GM18526 (cell line): ENCODE data around the gene SRD5A1.

Experiments
- POLR2A ChIP-seq: IDR thresholded peaks from 3 replicates; pipeline ENCODE4 v1.6.1; 2011; ENCODE audit not compliant: insufficient read length; ENCODE audit errors: extremely low read depth

SRD5A1 gene

DNA sequence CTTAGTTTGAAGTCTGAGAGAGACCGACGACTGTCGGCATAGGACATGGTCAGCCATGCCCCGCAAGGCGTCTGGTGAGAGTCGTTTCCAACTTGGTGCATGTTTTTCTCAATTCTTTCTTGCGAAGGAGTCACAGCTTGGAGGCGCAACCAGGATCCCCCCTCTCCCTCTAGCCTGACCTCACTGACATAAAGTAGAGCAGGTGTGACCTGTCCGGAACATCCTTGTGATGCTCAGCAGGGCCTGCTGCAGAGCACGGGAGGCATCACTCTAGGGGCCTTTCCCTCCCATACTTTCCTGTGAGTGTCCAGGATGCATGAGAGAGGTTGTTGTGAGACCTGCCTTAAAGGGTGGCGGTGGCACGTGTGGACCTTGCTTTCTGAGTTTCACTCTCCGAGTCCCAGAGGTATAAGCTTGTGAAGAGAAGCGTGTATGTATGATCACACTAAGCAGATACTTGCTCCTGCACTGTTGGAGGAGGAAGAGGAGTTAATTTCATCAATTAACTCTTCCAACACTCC, 85.0 kb downstream of the SRD5A1 start:
- TF ChIP-seq POLR2A: no peak

DNA sequence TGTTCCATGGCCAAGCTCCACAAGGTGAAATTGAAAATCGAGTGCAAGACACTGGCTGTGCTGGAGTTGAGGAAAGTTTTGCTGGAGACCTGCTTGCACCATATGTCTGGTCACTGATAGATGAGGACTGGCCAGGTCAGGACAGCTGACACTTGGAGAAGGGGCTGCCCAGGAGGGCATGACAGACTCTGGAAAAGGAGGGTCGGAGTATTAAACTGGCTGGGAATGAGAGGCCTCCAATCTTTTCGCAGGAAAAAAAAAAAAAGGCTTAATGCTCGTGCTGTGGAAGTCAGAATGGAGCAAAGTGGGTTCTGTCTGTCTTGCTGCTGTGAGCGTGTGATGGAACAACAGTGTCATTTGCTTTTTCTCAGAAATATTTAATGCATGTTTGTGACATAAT, 85.5 kb downstream of the SRD5A1 start:
- no peak for TF ChIP-seq POLR2A

DNA sequence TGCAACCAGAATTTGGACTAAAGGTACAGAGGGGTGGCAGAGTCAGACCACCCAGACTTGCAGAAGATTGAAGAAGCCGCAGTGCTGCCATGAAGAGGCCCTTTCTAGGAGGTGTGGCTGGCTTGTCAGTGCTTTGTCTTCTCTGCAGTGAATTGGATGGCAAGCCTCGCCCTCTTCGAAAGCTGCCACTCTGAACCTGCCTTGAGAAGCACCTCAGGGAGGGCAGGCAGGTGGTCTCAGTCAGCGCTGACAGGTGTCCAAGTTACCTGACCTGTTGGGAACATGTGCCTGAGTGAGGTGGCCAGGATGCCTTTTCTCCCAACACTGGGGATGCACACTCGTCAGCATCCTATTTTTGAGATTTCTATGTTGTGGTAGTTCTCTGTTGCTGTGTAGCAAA, 86.2 kb downstream of the SRD5A1 start:
- TF ChIP-seq POLR2A: no peak

DNA sequence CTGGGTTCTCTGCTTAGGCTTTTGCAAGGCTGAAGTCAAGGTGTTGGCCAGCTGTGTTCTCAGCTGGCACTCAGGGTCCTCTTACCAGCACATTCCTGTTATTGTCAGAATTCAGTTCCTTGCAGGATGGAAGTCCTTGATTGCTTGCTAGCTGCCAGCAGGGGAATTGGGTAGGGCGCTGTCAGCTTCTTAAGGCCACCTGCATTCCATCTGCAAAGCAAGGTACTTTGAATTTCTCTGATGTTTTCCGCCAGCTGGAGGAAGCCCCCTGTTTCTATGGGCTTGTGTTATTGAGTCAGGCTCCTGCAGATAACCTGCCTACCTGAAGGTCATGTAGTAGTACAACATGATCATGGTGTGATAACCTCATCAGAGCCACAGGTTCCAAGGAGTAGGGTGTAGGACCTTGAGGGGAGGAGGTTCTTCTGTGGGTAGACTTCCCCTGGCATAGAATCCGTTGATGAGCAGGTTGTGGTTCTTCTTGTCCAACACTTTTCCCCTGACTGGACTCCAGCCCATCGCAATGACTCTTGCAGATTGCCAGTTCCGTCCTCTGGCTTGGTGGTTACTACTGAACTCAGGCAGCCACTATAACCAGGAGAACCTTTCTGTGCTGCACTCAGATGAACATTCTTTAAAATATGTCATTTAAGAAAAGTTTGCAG, 86.8 kb downstream of the SRD5A1 start:
- TF ChIP-seq POLR2A: no peak

DNA sequence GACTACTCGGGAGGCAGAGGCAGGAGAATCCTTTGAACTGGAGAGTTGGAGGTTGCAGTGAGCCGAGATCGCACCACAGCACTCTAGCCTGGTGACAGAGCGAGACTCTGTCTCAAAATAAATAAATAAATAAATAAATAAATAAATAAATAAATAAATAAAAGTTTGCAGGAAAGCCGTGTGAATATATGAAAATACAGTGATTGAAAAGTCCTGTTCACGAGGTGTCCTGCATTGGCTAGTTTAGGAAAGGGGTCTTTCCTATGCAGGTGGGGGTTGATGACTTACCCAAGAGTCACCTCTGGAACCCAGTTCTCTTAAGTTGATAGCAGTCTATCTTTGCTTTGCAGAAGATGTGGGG, 87.3 kb downstream of the SRD5A1 start:
- TF ChIP-seq POLR2A: no peak

DNA sequence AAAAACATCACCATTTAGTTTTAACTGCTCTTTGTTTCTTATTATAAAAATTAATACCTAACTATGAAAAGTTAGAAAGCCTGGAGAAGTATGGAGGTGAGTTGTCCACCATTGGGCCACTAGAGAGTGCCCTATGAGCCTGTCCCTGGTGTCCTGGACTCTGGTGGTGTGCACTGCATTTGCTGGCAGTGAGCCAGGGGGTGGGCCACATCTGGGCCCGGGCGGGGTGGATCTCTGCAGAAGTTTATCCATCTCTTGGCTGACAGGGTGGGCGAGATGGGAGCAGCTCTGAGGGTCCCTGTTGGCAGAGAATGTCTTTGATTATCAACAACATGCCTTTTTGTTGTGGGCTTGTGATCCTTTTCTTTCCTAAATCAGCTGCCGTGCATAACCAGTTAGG, 88.2 kb downstream of the SRD5A1 start:
- no peak for TF ChIP-seq POLR2A

DNA sequence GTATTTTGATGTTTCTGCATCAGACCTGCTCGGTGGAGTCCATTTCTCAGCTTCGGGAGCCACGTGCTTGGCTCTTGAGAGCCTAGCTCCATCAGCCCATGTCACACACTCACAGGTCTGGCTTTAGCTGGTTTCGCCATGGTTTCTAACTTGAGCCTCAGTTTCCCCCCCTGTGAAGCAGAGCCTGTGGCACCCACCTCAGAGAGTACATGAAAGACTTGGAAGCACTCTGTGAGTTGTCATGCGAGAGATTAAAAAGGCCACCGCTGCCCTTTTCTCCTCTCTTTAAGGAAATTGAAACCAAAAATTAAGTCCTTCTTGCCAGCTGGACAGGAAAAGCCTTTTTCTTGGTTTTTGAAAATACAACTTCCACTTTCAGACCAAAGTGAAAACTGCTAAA, 88.8 kb downstream of the SRD5A1 start:
- TF ChIP-seq POLR2A: no peak

DNA sequence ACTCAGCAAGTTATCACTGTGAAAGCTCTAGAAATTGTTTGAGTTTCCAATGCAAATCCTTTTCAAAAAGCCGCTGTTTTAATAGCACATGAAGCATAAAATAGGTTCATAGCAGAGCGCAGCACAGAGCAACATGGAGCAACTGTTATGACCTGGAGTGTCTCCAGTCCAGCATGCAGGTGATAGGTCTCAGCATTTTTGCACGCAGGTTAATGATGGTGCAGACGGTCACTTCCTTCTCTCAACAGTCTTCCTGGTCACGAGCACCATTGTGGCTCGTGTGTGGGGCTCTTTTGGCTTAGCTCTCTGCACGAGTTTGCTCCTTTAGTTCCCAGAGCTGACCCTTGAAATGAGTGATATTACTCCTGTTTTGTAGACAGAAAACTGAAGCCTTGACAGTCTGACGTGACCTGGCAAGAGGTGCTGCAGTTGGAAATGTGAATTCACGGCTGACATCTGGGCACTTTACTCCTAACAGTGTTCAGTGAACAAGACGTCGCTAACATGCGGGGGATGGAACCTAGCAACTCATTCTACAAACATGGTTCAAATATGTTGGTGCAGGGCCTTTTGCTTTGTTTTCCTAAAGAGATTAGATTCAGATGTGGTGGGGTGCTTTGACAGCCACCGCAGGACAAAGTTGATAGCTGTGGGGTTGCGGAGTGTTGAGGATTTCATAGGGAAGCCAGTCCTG, 90.0 kb downstream of the SRD5A1 start:
- TF ChIP-seq POLR2A: no peak

DNA sequence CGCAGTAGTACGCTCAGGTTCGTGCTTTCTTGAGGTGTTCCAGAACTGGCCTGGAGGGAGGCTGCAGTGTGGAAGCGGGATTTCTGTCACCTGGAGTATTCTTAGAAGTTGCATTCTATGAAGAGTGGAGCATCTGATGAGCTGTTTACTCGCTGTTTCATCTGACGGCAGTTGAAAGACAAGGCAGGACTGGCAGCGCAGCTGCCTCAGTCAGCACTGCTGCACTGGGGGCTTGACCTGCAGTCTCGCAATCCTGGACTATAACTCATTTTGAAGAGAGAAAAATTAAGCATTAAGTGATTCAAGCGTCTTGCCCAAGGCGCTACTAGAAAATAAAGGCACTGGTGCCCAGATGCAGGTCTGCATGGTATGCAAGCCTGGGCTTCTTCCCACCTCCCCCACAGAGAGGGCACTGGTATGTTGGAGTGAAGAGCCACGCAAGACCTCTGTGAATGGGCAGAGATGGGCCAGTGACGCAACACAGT, 90.6 kb downstream of the SRD5A1 start:
- no peak for TF ChIP-seq POLR2A
